K562 (cell line): ENCODE measurements around the gene CEMP1. TPM values are rescaled to one million over a fixed set of nuclear protein-coding genes. Genes with fewer than 3 reads are reported as not detected.

Experiments used
- ATAC-seq: fragments of 200-7000 bp; cut with Tn5 transposase; 3 replicates; pipeline ENCODE4 v1.9.1; 2020; ENCODE audit warnings: moderate library complexity
- BruUV-seq: library from RNA; stranded (reverse); fragments of 400-500 nt; replicated peaks from 2 replicates; lab custom pipeline; 2021; lab: Mats Ljungman, UMichigan
- CTCF ChIA-PET: fragments of 300-600 bp; formaldehyde crosslinking; extraction: SDS; loops from one replicate; lab custom pipeline; 2021; ENCODE audit warnings: low intra/inter-chr PET ratio; lab: Yijun Ruan, JAX
- POLR2A ChIA-PET: fragments of 300-600, 350-650 bp; sonication (Branson Sonifier 250); formaldehyde crosslinking; extraction: SDS; loops from one replicate; lab custom pipeline; 2021; ENCODE audit warnings: antibody characterized with exemption, inconsistent platforms; lab: Yijun Ruan, JAX
- DNase-seq, 4 experiments: peaks; one replicate each; pipeline versions ENCODE4 v3.0.0 to v3.0.0-alpha.2; 2011 to 2018; ENCODE audit warnings: low spot score in 3 of 4, mixed read lengths in 3 of 4; ENCODE audit errors: extremely low read depth in 1 of 4
- FAIRE-seq: peaks from 2 replicates; lab custom pipeline; 2011; peaks lifted over from hg19 to GRCh38; lab: Jason Lieb, UNC
- H2AFZ ChIP-seq: 2 replicates; pipeline ENCODE4 v1.6.0; 2011; ENCODE audit warnings: low read depth, low read length, control low read depth, inconsistent platforms
- H3K27ac ChIP-seq: fragments of 200-600 bp; 3 replicates; pipeline ENCODE4 v1.8.0; 2011; ENCODE audit warnings: low read depth, mild to moderate bottlenecking, control low read depth, inconsistent platforms, low read length, moderate library complexity, mixed read lengths; ENCODE audit errors: extremely low read depth
- H3K27me3 ChIP-seq, 2 experiments: fragments of 300-600 bp in 1 of 2; 2 replicates in 1 of 2; 3 replicates in 1 of 2; pipeline versions ENCODE4 v1.6.0 to v1.8.0; 2011; ENCODE audit warnings: inconsistent platforms in 2 of 2, low read length in 2 of 2, mild to moderate bottlenecking in 1 of 2, mixed read lengths in 1 of 2, moderate library complexity in 1 of 2; ENCODE audit not compliant: control insufficient read depth in 2 of 2, insufficient read depth in 2 of 2
- H3K36me3 ChIP-seq: fragments of 300-600 bp; 3 replicates; pipeline ENCODE4 v1.8.0; 2011; ENCODE audit warnings: mild to moderate bottlenecking, low read length, inconsistent platforms; ENCODE audit not compliant: control insufficient read depth, insufficient read depth
- H3K4me1 ChIP-seq, 2 experiments: fragments of 200-600 bp in 1 of 2; replicated peaks in 1 of 2; 2 replicates in 1 of 2; 3 replicates in 1 of 2; pipeline versions ENCODE4 v1.5.1 to v1.8.0; 2011; ENCODE audit warnings: inconsistent platforms in 2 of 2, low read length in 2 of 2, mild to moderate bottlenecking in 1 of 2, mixed read lengths in 1 of 2, moderate library complexity in 1 of 2; ENCODE audit not compliant: control insufficient read depth in 2 of 2, insufficient read depth in 2 of 2
- H3K4me2 ChIP-seq: 2 replicates; pipeline ENCODE4 v1.6.1; 2011; ENCODE audit warnings: low read length, control low read depth, inconsistent platforms, mixed read lengths; ENCODE audit not compliant: insufficient read depth
- H3K4me3 ChIP-seq: fragments of 200-600 bp; sonication (generic), shearing (Covaris generic); 2 replicates; pipeline ENCODE4 v1.5.1; 2016; ENCODE audit warnings: control low read depth, inconsistent platforms
- H3K79me2 ChIP-seq: fragments of 200-600 bp; 3 replicates; pipeline ENCODE4 v1.8.0; 2011; ENCODE audit warnings: low read length, inconsistent platforms; ENCODE audit not compliant: control insufficient read depth, insufficient read depth
- H3K9ac ChIP-seq, 2 experiments: 2 replicates each; pipeline versions ENCODE4 v1.6.0 to v1.6.1; 2011; ENCODE audit warnings: low read depth in 2 of 2, low read length in 2 of 2, control low read depth in 1 of 2, inconsistent platforms in 1 of 2, mild to moderate bottlenecking in 1 of 2, mixed read lengths in 1 of 2; ENCODE audit not compliant: insufficient read depth in 1 of 2
- H3K9me1 ChIP-seq: one replicate; pipeline ENCODE4 v1.6.0; 2011; ENCODE audit warnings: inconsistent platforms, mild to moderate bottlenecking, low read length, moderate library complexity; ENCODE audit not compliant: control insufficient read depth, insufficient read depth
- H3K9me3 ChIP-seq: replicated peaks from 2 replicates; pipeline ENCODE4 v1.5.1; 2011; ENCODE audit warnings: low read depth, low read length, inconsistent platforms; ENCODE audit not compliant: control insufficient read depth, insufficient read depth
- H4K20me1 ChIP-seq: replicated peaks from 2 replicates; pipeline ENCODE4 v1.6.1; 2011; ENCODE audit warnings: low read length, inconsistent platforms, mixed read lengths; ENCODE audit not compliant: control insufficient read depth, insufficient read depth
- NR2C2 ChIP-seq, 2 experiments: fragments of 200-800 bp in 1 of 2; sonication (Bioruptor generic) in 1 of 2; sonication (generic) in 1 of 2; formaldehyde crosslinking in 1 of 2; IDR thresholded peaks; 2 replicates each; pipeline versions ENCODE4 v1.6.1 to v1.8.0; 2016 to 2022; ENCODE audit warnings: mild to moderate bottlenecking in 1 of 2, missing compliant biosample characterization in 1 of 2, missing genetic modification characterization in 1 of 2, missing genetic modification reagents in 1 of 2
- RAD21 ChIP-seq, 2 experiments: fragments of 250-450 bp in 1 of 2; fragments of 450-650 bp in 1 of 2; sonication (Bioruptor Pico) in 1 of 2; formaldehyde crosslinking in 1 of 2; IDR thresholded peaks in 1 of 2; conservative IDR thresholded peaks in 1 of 2; 2 replicates each; pipeline versions ENCODE4 v1.4.0 to v1.8.0; 2020 to 2022; ENCODE audit warnings: mild to moderate bottlenecking in 2 of 2, moderate library complexity in 1 of 2
- ZNF384 ChIP-seq: IDR thresholded peaks from 2 replicates; pipeline ENCODE4 v1.6.1; 2012; ENCODE audit warnings: low read depth, low read length, improper control_type of control experiment
- WGBS: fragments of 100-300 bp; shearing (Covaris generic); methylation state at CpG from one replicate; pipeline ENCODE4 v1.1.6; 2016; ENCODE audit warnings: low coverage, mixed read lengths; ENCODE audit not compliant: insufficient coverage; ENCODE audit errors: missing lambda C conversion rate; 5-methylcytosine and 5-hydroxymethylcytosine counted together
- in situ Hi-C: fragments of 300-500 bp; cut with MboI; formaldehyde crosslinking; loops from 4 replicates; pipeline ENCODE4 v1.15.0; 2018; ENCODE audit warnings: inconsistent platforms, mixed read lengths
- intact Hi-C: fragments of 100-400 bp; cut with micrococcal nuclease; formaldehyde crosslinking; loops from 2 replicates; pipeline ENCODE4 v1.14.2; 2022
- polyA plus RNA-seq, 8 experiments: library from polyadenylated mRNA; depleted of rRNA in 4 of 8; stranded (reverse) in 5 of 8; unstranded in 3 of 8; fragments of >200 nt; fragmentation: Nextera tagmentation in 2 of 8; fragmentation: Illumina TruSeq in 1 of 8; extraction: Ambion mirVana in 2 of 8; extraction: Trizol in 1 of 8; gene quantifications; 2 replicates each; pipeline versions ENCODE4 v1.2.1 to v1.2.3, GENCODE V29; 2011 to 2014; ENCODE audit warnings: inconsistent platforms in 1 of 8, missing spikeins in 1 of 8
- total RNA-seq, 7 experiments: library from RNA; depleted of rRNA in 6 of 7; stranded (reverse); fragments of >200 nt in 6 of 7; fragmentation: Illumina TruSeq in 2 of 7; extraction: Trizol in 2 of 7; gene quantifications; 2 replicates each; pipeline versions ENCODE4 v1.2.1 to v1.2.3, GENCODE V29; 2011 to 2021; ENCODE audit warnings: low replicate concordance in 1 of 7

Gene CEMP1
- total and polyA plus RNA-seq, 9 of the 15 experiments (the other 6 are each of a cell fraction or from before 2014, with no cell fraction given), result 0.05 to 0.45 TPM; not detected in 7

DNA sequence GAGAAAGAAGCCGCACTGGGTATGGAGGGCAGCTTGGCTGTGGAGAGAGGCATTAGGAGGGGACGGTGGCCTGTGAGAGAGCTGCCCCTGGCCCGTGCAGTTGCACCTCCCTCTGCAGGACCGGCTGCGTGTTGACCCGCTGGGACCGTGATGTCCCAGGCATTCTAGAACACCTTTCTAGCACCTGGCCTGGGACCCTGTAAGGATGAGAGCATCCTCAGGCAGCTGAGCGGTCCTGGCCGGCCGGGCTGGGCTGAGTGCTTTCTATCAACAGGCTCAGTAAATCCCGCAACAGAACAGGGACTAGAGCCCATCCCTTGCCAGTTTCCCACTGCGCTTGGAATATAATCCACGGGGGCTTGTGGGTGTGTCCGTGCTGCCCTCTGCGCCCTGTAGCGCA is 41.6 kb downstream of the CEMP1 start:
- DNase-seq, result no peak
- no peak overlapping the region for H3K4me2 ChIP-seq
- peaks cover 13 to 51% of the 10 kb centered on the region in 2 experiments for H3K4me1 ChIP-seq
- BruUV-seq, result no TSS peak
- no peak overlapping the region for H2AFZ ChIP-seq
- H4K20me1 ChIP-seq, result peaks cover 5% of the 10 kb centered on the region; the same call in 1 of the 2 replicates
- intact Hi-C loops (no loop called here), in situ Hi-C loops (no loop called here)
- no peaks in the 10 kb centered on the region for H3K27me3 ChIP-seq
- ChIA-PET POLR2A (interaction anchor here (0.6 to 2.4 kb wide), 3 partner anchors 10 to 26 kb away, joined by 3 to 8 read pairs (median 3); no protein-coding TSS in a partner anchor), CTCF (no interaction called here)
- H3K36me3 ChIP-seq, result peaks cover 33% of the 10 kb centered on the region; the same call in 2 of the 3 replicates
- no peak for FAIRE-seq
- H3K9me1 ChIP-seq, result no peaks in the 10 kb centered on the region
- H3K27ac ChIP-seq, result no peak overlapping the region
- peak overlapping the region in 1 of 2 experiments; percentile 74; a peak in 1 of 4 replicates for H3K9ac ChIP-seq
- 92% methylated on average over 16 of the region's 16 CpGs for WGBS
- H3K4me3 ChIP-seq, result no peak overlapping the region
- H3K9me3 ChIP-seq, result no peaks in the 10 kb centered on the region
- no peak for TF ChIP-seq NR2C2 (CRISPR knock-in tag; IDR thresholded peaks at IDR 0.05)
- no peak for TF ChIP-seq NR2C2 (tag; IDR thresholded peaks at IDR 0.05)
- TF ChIP-seq, all 486 proteins: peak for 0
- ATAC-seq, result no peak
- peaks cover 49% of the 10 kb centered on the region for H3K79me2 ChIP-seq

DNA sequence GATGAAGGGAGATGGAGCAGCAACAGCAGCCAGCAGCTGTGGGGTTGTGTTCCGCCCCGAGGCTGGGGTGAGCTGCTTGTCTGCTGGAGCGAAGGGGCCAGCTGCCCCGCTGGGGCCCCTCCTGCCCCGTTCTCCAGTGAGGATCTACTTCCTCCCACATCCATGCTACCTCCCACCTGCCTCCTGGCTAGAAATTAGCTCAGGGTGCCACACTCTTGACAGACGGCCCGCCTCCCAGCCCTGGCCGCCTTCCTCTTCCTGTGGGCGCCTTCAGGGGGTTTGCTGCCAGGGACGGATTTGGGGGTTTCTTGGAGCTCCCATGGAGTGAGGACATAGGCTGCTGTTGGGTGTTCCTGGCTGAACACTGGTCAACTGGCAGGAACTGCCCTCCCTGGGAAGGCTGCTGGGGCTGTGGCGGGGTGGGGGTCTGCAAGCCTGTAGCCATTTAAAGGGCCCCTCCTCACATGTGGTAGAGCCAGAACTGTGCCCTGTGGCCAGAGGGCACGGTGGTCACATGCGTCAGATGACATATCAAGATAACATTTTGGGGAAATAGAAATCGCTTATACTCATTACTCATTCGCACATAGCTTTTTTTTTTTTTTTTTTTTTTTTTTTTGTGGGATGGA is 43.2 kb downstream of the CEMP1 start:
- Histone ChIP-seq H3K9me1 (no peaks in the 10 kb centered on the region), H3K4me2 (no peak overlapping the region), H3K27me3 (no peaks in the 10 kb centered on the region), H3K4me3 (no peak overlapping the region), H4K20me1 (peaks cover 5% of the 10 kb centered on the region; the same call in 1 of the 2 replicates), H3K79me2 (peaks cover 61% of the 10 kb centered on the region), H3K27ac (no peak overlapping the region), H3K9ac (peak overlapping the region in 1 of 2 experiments; percentile 72; a peak in 2 of 4 replicates), H3K9me3 (no peaks in the 10 kb centered on the region), H2AFZ (no peak overlapping the region), H3K36me3 (peaks cover 32% of the 10 kb centered on the region; the same call in 2 of the 3 replicates), H3K4me1 (peaks cover 21 to 66% of the 10 kb centered on the region in 2 experiments)
- intact Hi-C loops, result no loop called here
- 84% methylated on average over 13 of the region's 15 CpGs for WGBS
- CTCF ChIA-PET, result no interaction called here
- 0 out of 2 replicates have a peak, but pooled peaks have one; percentile 17 for TF ChIP-seq ZNF384
- no peak for TF ChIP-seq RAD21 (CRISPR knock-in tag; conservative IDR thresholded peaks at IDR 0.05 in 1 of 2, IDR thresholded peaks at IDR 0.05 in 1 of 2)
- POLR2A ChIA-PET, result interaction anchor here (0.5 to 2.4 kb wide), 4 partner anchors 8 to 119 kb away, joined by 3 to 8 read pairs (median 3); no protein-coding TSS in a partner anchor
- DNase-seq (no peak), ATAC-seq (no peak), FAIRE-seq (no peak)
- in situ Hi-C loops, result no loop called here
- no TSS peak for BruUV-seq
